Measurements from ENCODE around the gene SNORC. TPM values are rescaled to one million over a fixed set of nuclear protein-coding genes. Genes with fewer than 3 reads are reported as not detected.
A peak's percentile ranks its signal among the peaks of the same experiment; 100 is the strongest.

Gene SNORC
- total and polyA plus RNA-seq, 9 of the 15 experiments (the other 6 are each of a cell fraction or from before 2014, with no cell fraction given), result 0.14 to 2.5 (median 0.72) TPM; not detected in 2

DNA sequence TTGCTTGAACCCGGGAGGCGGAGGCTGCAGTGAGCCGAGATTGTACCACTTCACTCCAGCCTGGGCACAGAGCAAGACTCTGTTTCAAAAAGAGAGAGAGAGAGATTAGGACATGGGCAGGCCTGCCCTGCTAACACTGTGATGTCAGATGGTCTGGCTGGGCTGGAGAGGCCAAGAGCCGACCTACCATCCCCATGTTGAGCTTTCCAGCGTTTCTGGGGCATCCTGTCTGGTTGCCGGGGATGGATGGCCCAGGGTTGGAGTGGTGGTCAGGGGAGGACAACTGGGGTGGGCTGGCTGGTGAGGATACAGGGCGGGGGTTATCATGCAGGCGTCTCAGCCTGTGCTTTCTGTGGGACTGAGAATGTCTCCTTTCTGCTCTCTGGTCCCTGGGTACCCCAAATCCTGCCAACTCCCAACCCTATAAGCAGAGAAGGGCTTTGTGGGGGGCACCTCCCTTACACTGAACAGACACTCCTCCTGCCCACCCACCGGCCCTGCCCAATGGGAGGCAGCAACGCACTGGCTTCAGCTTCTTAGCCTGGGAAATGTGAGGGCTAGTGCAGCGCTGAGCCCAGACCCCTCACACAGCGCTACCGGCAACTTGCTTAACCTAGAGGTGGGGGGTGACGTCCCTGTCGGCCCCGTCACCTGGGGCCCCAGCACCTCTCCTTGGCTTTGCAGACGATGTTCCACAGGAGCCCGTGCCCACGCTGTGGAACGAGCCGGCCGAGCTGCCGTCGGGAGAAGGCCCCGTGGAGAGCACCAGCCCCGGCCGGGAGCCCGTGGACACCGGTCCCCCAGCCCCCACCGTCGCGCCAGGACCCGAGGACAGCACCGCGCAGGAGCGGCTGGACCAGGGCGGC is 5.4 kb downstream of the SNORC start (continued):
- TF ChIP-seq NONO (IDR thresholded peaks at IDR 0.05; ENCODE audit: low read depth in 2 of 2, low read length in 1 of 2) (no peak), SIRT6 (IDR thresholded peaks at IDR 0.05; ENCODE audit: low read depth, low read length) (no peak)

DNA sequence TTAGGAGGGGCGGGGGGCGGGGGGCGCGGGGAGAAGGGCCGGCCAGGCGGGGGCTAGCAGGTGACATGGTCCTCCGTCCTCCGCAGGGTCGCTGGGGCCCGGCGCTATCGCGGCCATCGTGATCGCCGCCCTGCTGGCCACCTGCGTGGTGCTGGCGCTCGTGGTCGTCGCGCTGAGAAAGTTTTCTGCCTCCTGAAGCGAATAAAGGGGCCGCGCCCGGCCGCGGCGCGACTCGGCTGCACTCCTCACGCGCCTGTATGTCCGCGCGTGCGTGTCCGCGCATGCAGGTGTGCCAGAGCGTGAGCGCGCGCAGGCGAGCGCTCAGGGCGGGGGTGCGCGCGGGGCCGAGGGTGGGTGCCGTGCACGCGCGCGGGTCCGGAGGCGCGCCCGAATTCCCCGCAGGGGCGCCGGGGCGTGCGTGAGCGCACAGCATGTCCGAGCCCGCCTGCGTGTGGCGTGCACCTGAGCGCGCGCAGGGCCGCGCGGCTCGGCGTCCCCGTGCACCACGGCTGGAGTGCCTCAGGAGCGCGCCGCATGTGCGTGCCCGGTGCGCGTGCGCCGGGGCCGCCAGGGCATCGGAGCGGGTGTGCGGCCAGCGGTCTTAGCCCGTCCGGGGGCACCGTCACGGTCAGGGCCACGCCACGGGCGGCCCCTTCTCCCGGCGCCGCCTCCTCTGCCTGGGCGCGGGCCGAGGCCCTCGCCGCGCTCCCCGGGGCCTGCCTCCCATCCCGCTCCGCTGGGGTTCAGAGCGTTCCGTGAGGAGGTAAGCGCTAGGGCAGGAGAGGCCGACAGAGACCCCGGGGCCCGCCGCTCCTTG is 6.3 kb downstream of the SNORC start:
- ChIA-PET CTCF (ENCODE audit: low intra/inter-chr PET ratio) (no interaction called here), POLR2A (no interaction called here)
- TF ChIP-seq, protein P1, sequence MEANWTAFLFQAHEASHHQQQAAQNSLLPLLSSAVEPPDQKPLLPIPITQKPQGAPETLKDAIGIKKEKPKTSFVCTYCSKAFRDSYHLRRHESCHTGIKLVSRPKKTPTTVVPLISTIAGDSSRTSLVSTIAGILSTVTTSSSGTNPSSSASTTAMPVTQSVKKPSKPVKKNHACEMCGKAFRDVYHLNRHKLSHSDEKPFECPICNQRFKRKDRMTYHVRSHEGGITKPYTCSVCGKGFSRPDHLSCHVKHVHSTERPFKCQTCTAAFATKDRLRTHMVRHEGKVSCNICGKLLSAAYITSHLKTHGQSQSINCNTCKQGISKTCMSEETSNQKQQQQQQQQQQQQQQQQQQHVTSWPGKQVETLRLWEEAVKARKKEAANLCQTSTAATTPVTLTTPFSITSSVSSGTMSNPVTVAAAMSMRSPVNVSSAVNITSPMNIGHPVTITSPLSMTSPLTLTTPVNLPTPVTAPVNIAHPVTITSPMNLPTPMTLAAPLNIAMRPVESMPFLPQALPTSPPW (CRISPR knock-in tag; IDR thresholded peaks at IDR 0.05), result no peak
- TF ChIP-seq, protein P2, sequence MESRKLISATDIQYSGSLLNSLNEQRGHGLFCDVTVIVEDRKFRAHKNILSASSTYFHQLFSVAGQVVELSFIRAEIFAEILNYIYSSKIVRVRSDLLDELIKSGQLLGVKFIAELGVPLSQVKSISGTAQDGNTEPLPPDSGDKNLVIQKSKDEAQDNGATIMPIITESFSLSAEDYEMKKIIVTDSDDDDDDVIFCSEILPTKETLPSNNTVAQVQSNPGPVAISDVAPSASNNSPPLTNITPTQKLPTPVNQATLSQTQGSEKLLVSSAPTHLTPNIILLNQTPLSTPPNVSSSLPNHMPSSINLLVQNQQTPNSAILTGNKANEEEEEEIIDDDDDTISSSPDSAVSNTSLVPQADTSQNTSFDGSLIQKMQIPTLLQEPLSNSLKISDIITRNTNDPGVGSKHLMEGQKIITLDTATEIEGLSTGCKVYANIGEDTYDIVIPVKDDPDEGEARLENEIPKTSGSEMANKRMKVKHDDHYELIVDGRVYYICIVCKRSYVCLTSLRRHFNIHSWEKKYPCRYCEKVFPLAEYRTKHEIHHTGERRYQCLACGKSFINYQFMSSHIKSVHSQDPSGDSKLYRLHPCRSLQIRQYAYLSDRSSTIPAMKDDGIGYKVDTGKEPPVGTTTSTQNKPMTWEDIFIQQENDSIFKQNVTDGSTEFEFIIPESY (CRISPR knock-in tag; IDR thresholded peaks at IDR 0.05), result peak; percentile 82
- no peak for TF ChIP-seq MBD2 (IDR thresholded peaks at IDR 0.05; ENCODE audit: borderline replicate concordance, low read depth)
- no peaks in the 10 kb centered on the region for H3K36me3 ChIP-seq (ENCODE audit: control insufficient read depth, insufficient read depth, low read length)
- no peaks in the 10 kb centered on the region for H3K9me1 ChIP-seq (ENCODE audit: control insufficient read depth, insufficient read depth, low read length)
- H3K9me3 ChIP-seq (replicated peaks; ENCODE audit: control insufficient read depth, insufficient read depth, low read depth, low read length), result no peaks in the 10 kb centered on the region
- intact Hi-C loops (cut with micrococcal nuclease), result no loop called here
- no peak overlapping the region for H3K4me3 ChIP-seq
- no peaks in the 10 kb centered on the region for H4K20me1 ChIP-seq (replicated peaks; ENCODE audit: control insufficient read depth, insufficient read depth, low read length)
- DNase-seq (ENCODE audit: extremely low read depth in 1 of 4, low spot score in 3 of 4) (no peak), ATAC-seq (no peak), FAIRE-seq (no peak)
- H3K79me2 ChIP-seq (ENCODE audit: control insufficient read depth, insufficient read depth, low read length), result no peaks in the 10 kb centered on the region
- H3K4me1 ChIP-seq (replicated peaks in 1 of 2; ENCODE audit: control insufficient read depth in 2 of 2, insufficient read depth in 2 of 2, low read length in 2 of 2), result peaks cover 2 to 17% of the 10 kb centered on the region in 2 experiments; a peak in 3 of 5 replicates
- in situ Hi-C loops (cut with MboI), result no loop called here
- H3K4me2 ChIP-seq (ENCODE audit: insufficient read depth, low read length), result no peak overlapping the region
- no peak overlapping the region for H2AFZ ChIP-seq (ENCODE audit: low read depth, low read length)
- no peaks in the 10 kb centered on the region for H3K27me3 ChIP-seq (ENCODE audit: control insufficient read depth in 2 of 2, insufficient read depth in 2 of 2, low read length in 2 of 2)
- no TSS peak for BruUV-seq (replicated peaks)
- no peak overlapping the region for H3K27ac ChIP-seq (ENCODE audit: extremely low read depth, low read depth, low read length)
- 100% methylated on average over 1 of the region's 119 CpGs for WGBS (ENCODE audit: insufficient coverage, low coverage, missing lambda C conversion rate)
- no peak overlapping the region for H3K9ac ChIP-seq (ENCODE audit: insufficient read depth in 1 of 2, low read depth in 2 of 2, low read length in 2 of 2)
